GM12878 (cell line): ENCODE results near the gene CLCN7. TPM values are rescaled to one million over a fixed set of nuclear protein-coding genes. Genes with fewer than 3 reads are reported as not detected.

Experiments
- CREM ChIP-seq: IDR thresholded peaks from 2 replicates; pipeline ENCODE4 v1.6.1; 2014; ENCODE audit warnings: antibody characterized with exemption, low read depth
- EP300 ChIP-seq, 2 experiments: fragments of 150-350 bp in 1 of 2; IDR thresholded peaks; 2 replicates each; pipeline ENCODE4 v1.6.1; 2011 to 2012; ENCODE audit warnings: low read depth in 2 of 2, low read length in 2 of 2, borderline replicate concordance in 1 of 2, improper control_type of control experiment in 1 of 2, inconsistent platforms in 1 of 2; ENCODE audit not compliant: control insufficient read depth in 1 of 2
- ETV6 ChIP-seq, 2 experiments: fragments of 450-650 bp in 1 of 2; IDR thresholded peaks in 1 of 2; conservative IDR thresholded peaks in 1 of 2; 2 replicates each; pipeline ENCODE4 v1.6.1; 2014; ENCODE audit warnings: antibody characterized with exemption in 1 of 2, borderline replicate concordance in 1 of 2, low read depth in 1 of 2, mild to moderate bottlenecking in 1 of 2, moderate library complexity in 1 of 2
- FOS ChIP-seq: IDR thresholded peaks from 3 replicates; pipeline ENCODE4 v1.6.1; 2011; ENCODE audit warnings: borderline replicate concordance; ENCODE audit not compliant: insufficient read length; ENCODE audit errors: extremely low read depth
- FOXK2 ChIP-seq: fragments of 450-650 bp; IDR thresholded peaks from 2 replicates; pipeline ENCODE4 v1.6.1; 2017; ENCODE audit warnings: mild to moderate bottlenecking, moderate library complexity
- LARP7 ChIP-seq: fragments of 450-650 bp; IDR thresholded peaks from 2 replicates; pipeline ENCODE4 v1.6.1; 2017; ENCODE audit warnings: mild to moderate bottlenecking
- MYB ChIP-seq: fragments of 150-350 bp; IDR thresholded peaks from 2 replicates; pipeline ENCODE4 v1.6.1; 2014; ENCODE audit warnings: mild to moderate bottlenecking, low read depth, low read length, borderline replicate concordance
- NR2F1 ChIP-seq: fragments of 450-650 bp; conservative IDR thresholded peaks from 2 replicates; pipeline ENCODE4 v1.6.1; 2017; ENCODE audit warnings: mild to moderate bottlenecking
- RAD21 ChIP-seq: IDR thresholded peaks from 2 replicates; pipeline ENCODE4 v1.6.1; 2011; ENCODE audit warnings: mild to moderate bottlenecking, low read depth, low read length, moderate library complexity; ENCODE audit not compliant: insufficient read depth
- RAD51 ChIP-seq: fragments of 450-650 bp; IDR thresholded peaks from 2 replicates; pipeline ENCODE4 v1.6.1; 2016; ENCODE audit warnings: moderate library complexity, mild to moderate bottlenecking, inconsistent platforms
- RB1 ChIP-seq: fragments of 450-650 bp; formaldehyde crosslinking; IDR thresholded peaks from 2 replicates; pipeline ENCODE4 v1.6.1; 2017; ENCODE audit warnings: mild to moderate bottlenecking, borderline replicate concordance
- SIN3A ChIP-seq: IDR thresholded peaks from 2 replicates; pipeline ENCODE4 v1.6.1; 2012; ENCODE audit warnings: low read depth, low read length, improper control_type of control experiment
- SMARCA5 ChIP-seq: fragments of 450-650 bp; IDR thresholded peaks from 2 replicates; pipeline ENCODE4 v1.6.1; 2017; ENCODE audit warnings: mild to moderate bottlenecking
- ZNF207 ChIP-seq: fragments of 450-650 bp; IDR thresholded peaks from 2 replicates; pipeline ENCODE4 v1.6.1; 2014; ENCODE audit warnings: antibody characterized with exemption, mild to moderate bottlenecking, borderline replicate concordance
- ZNF384 ChIP-seq: IDR thresholded peaks from 2 replicates; pipeline ENCODE4 v1.6.1; 2012; ENCODE audit warnings: low read depth, mild to moderate bottlenecking, low read length, improper control_type of control experiment, borderline replicate concordance
- polyA plus RNA-seq, 11 experiments: library from polyadenylated mRNA; depleted of rRNA in 4 of 11; unstranded in 6 of 11; stranded (reverse) in 5 of 11; fragments of >200 nt; fragmentation: Nextera tagmentation in 4 of 11; fragmentation: Illumina TruSeq in 1 of 11; extraction: Ambion mirVana in 4 of 11; extraction: Trizol in 1 of 11; gene quantifications; 1 replicate in 1 of 11; 2 replicates in 10 of 11; pipeline versions ENCODE4 v1.2.1 to v1.2.3, GENCODE V29; 2011 to 2016; ENCODE audit warnings: inconsistent platforms in 2 of 11, missing spikeins in 2 of 11, low read depth in 1 of 11
- total RNA-seq, 4 experiments: library from RNA; depleted of rRNA in 3 of 4; stranded (reverse); fragments of >200 nt in 3 of 4; fragmentation: Illumina TruSeq in 1 of 4; extraction: Trizol in 1 of 4; gene quantifications; 2 replicates each; pipeline versions ENCODE4 v1.2.1 to v1.2.3, GENCODE V29; 2013 to 2021
- TF ChIP-seq, protein P1 (sequence below): fragments of 450-650 bp; IDR thresholded peaks from 2 replicates; pipeline ENCODE4 v1.6.1; 2017; ENCODE audit warnings: borderline replicate concordance
- TF ChIP-seq, protein P2 (sequence below): fragments of 150-350 bp; IDR thresholded peaks from 2 replicates; pipeline ENCODE4 v1.6.1; 2014; ENCODE audit warnings: mild to moderate bottlenecking, low read depth, low read length
- TF ChIP-seq, protein P3 (sequence below): IDR thresholded peaks from 2 replicates; pipeline ENCODE4 v1.6.1; 2011; ENCODE audit warnings: low read depth, low read length, improper control_type of control experiment, borderline replicate concordance
- TF ChIP-seq, protein P4 (sequence below): fragments of 450-650 bp; IDR thresholded peaks from 2 replicates; pipeline ENCODE4 v1.6.1; 2016; ENCODE audit warnings: mild to moderate bottlenecking, moderate library complexity, borderline replicate concordance
- TF ChIP-seq, protein P5 (sequence below): fragments of 450-650 bp; IDR thresholded peaks from 2 replicates; pipeline ENCODE4 v1.6.1; 2014; ENCODE audit warnings: mild to moderate bottlenecking

The CLCN7 gene
- total and polyA plus RNA-seq, 10 of the 15 experiments (the other 5 are each of a cell fraction or from before 2014, with no cell fraction given): 0.04 to 62.5 (median 19.9) TPM

DNA sequence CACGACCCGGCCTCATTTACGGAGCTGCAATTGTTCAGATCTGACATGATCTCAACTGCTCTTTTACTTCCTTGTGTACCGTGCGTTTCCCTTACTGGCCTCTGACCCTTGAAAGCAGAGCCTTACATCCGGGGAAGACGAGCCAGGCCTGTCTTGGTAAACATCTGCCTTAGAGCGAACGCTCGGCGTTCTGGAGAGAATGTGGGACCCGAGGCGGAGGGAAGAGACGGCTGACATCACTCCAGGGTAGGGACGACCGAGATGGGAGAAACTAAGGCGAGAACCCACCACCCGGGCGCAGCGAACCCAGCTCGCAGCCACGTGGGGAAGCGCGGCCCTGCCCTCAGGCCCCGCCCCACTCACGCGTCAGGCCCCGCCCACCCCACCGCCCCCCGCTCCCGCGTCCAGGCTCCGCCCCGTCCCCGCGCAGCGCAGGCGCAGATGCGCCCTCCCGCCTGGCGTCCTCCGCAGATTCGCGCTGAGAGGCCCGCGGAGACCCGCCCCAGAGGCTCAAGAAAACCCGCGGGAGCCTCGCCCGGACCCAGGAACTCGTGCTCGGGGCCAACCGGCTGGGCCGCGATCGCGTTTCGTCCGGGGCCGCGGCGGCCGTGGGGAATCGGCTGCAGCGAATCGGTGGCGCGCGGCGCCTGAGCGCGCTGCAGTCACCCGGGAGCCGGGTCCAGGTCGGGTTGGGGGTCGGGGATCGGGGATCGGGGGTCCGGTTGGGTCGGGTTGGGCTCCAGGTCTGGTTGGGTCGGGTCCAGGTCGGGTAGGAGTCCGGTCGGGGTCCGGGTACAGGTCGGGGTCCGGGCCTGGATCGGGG, 18.3 kb upstream of the CLCN7 start, which contains the start of gene TELO2 (continued):
- TF ChIP-seq, protein P1, sequence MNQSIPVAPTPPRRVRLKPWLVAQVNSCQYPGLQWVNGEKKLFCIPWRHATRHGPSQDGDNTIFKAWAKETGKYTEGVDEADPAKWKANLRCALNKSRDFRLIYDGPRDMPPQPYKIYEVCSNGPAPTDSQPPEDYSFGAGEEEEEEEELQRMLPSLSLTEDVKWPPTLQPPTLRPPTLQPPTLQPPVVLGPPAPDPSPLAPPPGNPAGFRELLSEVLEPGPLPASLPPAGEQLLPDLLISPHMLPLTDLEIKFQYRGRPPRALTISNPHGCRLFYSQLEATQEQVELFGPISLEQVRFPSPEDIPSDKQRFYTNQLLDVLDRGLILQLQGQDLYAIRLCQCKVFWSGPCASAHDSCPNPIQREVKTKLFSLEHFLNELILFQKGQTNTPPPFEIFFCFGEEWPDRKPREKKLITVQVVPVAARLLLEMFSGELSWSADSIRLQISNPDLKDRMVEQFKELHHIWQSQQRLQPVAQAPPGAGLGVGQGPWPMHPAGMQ: no peak
- TF ChIP-seq ZNF384 (no peak), RAD21 (no peak), MYB (no peak), FOS (no peak), NR2F1 (peak; percentile 92), RB1 (peak; percentile 91; the same call in 1 of the 2 replicates), CREM (no peak), FOXK2 (0 out of 2 replicates have a peak, but pooled peaks have one; percentile 51), RAD51 (no peak), ETV6 (conservative IDR thresholded peaks at IDR 0.05 in 1 of 2, IDR thresholded peaks at IDR 0.05 in 1 of 2; ENCODE audit: borderline replicate concordance in 1 of 2, low read depth in 1 of 2) (no peak), EP300 (IDR thresholded peaks at IDR 0.05; ENCODE audit: borderline replicate concordance in 1 of 2, control insufficient read depth in 1 of 2, low read depth in 2 of 2, low read length in 2 of 2) (peak in 1 of 2 experiments; percentile 97; a peak in 2 of 4 replicates), ZNF207 (no peak), SIN3A (peak; percentile 67), LARP7 (peak; percentile 95), SMARCA5 (0 out of 2 replicates have a peak, but pooled peaks have one; percentile 47)
- TF ChIP-seq, protein P2, sequence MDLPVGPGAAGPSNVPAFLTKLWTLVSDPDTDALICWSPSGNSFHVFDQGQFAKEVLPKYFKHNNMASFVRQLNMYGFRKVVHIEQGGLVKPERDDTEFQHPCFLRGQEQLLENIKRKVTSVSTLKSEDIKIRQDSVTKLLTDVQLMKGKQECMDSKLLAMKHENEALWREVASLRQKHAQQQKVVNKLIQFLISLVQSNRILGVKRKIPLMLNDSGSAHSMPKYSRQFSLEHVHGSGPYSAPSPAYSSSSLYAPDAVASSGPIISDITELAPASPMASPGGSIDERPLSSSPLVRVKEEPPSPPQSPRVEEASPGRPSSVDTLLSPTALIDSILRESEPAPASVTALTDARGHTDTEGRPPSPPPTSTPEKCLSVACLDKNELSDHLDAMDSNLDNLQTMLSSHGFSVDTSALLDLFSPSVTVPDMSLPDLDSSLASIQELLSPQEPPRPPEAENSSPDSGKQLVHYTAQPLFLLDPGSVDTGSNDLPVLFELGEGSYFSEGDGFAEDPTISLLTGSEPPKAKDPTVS: no peak
- TF ChIP-seq, protein P3, sequence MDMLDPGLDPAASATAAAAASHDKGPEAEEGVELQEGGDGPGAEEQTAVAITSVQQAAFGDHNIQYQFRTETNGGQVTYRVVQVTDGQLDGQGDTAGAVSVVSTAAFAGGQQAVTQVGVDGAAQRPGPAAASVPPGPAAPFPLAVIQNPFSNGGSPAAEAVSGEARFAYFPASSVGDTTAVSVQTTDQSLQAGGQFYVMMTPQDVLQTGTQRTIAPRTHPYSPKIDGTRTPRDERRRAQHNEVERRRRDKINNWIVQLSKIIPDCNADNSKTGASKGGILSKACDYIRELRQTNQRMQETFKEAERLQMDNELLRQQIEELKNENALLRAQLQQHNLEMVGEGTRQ: peak; percentile 7
- TF ChIP-seq, protein P4, sequence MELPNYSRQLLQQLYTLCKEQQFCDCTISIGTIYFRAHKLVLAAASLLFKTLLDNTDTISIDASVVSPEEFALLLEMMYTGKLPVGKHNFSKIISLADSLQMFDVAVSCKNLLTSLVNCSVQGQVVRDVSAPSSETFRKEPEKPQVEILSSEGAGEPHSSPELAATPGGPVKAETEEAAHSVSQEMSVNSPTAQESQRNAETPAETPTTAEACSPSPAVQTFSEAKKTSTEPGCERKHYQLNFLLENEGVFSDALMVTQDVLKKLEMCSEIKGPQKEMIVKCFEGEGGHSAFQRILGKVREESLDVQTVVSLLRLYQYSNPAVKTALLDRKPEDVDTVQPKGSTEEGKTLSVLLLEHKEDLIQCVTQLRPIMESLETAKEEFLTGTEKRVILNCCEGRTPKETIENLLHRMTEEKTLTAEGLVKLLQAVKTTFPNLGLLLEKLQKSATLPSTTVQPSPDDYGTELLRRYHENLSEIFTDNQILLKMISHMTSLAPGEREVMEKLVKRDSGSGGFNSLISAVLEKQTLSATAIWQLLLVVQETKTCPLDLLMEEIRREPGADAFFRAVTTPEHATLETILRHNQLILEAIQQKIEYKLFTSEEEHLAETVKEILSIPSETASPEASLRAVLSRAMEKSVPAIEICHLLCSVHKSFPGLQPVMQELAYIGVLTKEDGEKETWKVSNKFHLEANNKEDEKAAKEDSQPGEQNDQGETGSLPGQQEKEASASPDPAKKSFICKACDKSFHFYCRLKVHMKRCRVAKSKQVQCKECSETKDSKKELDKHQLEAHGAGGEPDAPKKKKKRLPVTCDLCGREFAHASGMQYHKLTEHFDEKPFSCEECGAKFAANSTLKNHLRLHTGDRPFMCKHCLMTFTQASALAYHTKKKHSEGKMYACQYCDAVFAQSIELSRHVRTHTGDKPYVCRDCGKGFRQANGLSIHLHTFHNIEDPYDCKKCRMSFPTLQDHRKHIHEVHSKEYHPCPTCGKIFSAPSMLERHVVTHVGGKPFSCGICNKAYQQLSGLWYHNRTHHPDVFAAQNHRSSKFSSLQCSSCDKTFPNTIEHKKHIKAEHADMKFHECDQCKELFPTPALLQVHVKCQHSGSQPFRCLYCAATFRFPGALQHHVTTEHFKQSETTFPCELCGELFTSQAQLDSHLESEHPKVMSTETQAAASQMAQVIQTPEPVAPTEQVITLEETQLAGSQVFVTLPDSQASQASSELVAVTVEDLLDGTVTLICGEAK: no peak
- TF ChIP-seq, protein P5, sequence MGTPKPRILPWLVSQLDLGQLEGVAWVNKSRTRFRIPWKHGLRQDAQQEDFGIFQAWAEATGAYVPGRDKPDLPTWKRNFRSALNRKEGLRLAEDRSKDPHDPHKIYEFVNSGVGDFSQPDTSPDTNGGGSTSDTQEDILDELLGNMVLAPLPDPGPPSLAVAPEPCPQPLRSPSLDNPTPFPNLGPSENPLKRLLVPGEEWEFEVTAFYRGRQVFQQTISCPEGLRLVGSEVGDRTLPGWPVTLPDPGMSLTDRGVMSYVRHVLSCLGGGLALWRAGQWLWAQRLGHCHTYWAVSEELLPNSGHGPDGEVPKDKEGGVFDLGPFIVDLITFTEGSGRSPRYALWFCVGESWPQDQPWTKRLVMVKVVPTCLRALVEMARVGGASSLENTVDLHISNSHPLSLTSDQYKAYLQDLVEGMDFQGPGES: no peak
